Measurements from ENCODE around the gene FGF3.

Gene FGF3

GRCh38 chr11:69818603-69819441, at the start of gene FGF3:
TSS of gene FGF3 (minus strand) at chr11:69819416. CDS start at chr11:69818933, 483 bp downstream.
- DNase-seq = no peak

- DNase-seq = no peak
Observed at GRCh38 chr11:69868871-69869270, 49.7 kb upstream of the FGF3 start.

GRCh38 chr11:69868006-69868810, 49.0 kb upstream of the FGF3 start:
- DNase-seq = no peak

DNA sequence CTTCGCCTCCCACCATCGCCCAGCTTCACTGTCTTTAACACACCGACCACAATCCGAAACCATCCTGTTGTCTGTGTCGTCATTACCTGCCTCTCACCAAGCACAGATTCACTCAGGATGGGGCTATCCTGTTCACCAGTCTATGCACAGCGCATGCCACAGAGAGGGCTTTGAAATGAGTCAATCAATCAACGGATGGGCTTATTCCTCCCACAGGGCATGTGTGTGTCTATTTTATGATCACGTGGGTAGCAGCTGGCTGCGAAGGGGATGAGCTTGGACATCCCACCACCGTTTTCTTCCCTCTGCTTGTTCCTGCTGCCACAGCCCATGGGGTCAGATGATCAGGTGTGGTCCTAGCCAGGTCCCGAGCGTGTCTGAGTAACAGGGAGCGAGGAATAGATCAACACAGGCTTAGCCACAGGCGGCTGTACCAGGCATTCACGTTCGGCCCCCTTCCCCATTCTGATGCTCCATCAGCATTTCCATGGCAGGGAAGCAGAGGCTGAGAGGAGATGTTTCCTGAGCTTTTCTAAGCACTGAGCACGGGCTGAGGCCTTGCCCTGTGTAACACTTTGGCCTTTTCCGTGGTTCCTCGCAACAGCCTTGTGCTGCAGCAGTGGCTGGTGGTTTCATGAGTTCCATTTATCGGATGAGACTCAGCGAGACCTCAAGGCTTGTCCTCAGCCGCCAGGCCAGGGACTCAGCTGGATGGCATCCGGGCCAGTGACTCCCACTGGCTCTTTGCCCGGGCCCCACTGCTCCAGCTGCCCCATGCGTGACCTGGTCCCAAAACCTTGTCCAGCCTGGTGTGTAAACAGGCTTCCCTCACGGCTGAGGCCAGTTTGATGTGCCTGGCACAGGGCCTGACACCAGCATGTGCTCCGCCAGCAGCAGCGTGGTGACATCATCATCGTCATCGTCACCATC, 48.1 kb upstream of the FGF3 start:
- DNase-seq = no peak

DNA sequence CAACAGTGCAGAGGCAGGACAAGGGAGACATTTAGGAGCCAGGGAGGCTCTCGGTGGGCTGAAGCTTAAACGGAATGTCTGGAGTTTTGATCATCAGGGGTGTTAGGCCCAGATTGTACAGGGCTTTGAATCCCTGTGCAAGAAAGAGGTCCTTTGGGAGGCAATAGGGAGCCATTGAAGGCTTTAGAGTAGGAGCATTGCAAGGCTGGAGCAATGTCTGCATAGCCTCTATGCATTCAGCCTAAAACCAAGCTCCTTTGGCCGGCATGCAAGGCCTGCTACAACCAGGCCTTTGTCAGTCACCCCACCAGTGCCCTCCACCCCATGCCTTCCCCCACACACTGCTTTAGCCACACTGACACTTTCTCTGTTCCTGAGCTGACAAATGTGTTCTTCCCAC, 47.4 kb upstream of the FGF3 start:
- DNase-seq = no peak

- no peak for DNase-seq
Observed at GRCh38 chr11:69865707-69866106, 46.5 kb upstream of the FGF3 start.

DNA sequence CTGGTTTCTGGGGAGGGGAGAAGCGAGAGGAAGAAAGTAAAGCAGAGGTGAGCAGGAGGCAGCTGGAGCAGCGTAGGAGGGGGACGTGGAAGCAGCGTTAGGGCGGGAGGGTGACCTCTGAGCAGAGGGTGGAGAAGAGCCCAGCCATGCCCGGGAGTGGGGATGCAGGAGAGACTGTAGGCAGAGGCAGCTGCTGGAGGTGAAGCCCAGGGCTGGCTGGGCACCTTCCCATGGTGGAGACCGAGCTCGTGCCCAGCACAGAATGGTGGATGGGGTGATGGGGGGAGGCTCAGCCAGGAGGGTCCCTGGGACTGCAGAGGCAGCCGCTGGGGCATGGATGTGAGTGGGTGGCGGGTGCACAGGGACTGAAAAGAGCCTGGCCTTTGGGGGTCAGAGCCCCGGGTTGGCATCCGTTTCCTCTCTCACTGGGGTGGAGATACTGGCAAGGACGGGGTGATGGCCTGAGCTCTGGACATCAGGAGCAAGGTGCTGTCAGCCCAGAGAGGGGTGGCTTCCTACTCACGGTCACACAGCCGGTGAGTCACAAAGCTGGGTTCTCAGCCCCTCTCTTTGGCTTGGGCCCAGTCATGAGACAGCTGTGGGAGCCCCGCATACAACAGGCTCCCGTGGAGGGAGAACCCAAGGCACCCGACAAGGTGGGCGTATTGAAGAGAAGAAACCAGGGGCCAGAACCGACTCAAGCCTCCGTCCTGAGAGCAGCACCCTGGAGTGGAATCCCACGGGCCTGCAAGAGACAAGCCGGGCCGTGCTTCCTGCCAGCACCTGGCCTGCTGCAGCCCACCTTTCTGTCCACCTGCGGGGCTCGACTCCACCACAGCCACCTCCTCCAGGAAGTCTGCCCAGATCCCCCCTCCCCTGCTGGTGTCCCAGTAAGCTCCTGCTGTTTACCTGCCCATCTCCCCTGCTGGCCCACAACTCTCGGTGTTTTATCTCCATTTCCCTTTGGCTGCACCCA, 45.8 kb upstream of the FGF3 start:
- DNase-seq = no peak

GRCh38 chr11:69863544-69864200, 44.5 kb upstream of the FGF3 start:
- DNase-seq = no peak

- no peak for DNase-seq
Observed at GRCh38 chr11:69862797-69863543, 43.8 kb upstream of the FGF3 start.

- no peak for DNase-seq
Observed at GRCh38 chr11:69862331-69862771, 43.1 kb upstream of the FGF3 start.

DNA sequence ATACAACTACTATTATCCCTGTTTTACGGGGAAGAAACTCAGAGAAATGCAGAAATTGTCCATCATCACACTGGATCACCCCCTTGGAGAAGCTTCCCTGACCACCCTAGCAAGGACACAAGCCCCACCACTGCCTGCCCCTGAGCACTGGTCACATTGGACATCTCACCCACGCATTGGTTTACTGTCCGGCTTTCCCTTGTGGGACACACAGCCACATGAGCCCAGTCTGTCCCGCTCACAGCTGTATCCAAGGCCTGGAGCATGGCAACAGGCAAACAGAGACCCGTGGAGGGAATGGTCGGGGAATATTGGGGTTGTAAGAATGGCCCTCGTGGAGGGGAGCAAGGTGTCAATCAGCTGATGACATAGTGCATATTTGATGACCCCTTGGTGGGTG, 42.7 kb upstream of the FGF3 start:
- DNase-seq = no peak

- DNase-seq = no peak
Observed at GRCh38 chr11:69860796-69861445, 41.7 kb upstream of the FGF3 start.

DNA sequence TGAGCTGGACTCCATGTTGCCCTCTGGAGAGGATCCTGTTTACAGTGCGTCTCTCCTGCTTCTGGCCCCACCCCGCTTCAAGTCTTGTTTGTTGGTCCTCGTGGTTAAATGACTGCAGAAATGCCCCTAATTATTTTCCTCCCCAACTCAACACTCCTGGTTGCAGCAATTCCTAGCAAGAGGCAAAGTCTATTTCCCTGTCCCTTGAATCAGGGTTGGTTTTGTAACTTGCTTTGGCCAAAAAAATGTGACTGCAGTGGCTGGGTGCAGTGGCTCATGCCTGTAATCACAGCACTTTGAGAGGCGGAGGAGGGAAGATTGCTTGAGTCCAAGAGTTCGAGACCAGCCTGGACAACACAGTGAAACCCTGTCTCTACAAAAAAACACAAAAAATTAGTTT, 41.0 kb upstream of the FGF3 start:
- DNase-seq = no peak

- no peak for DNase-seq
Observed at GRCh38 chr11:69859275-69859934, 40.2 kb upstream of the FGF3 start.

GRCh38 chr11:69855421-69855820, 36.2 kb upstream of the FGF3 start:
- DNase-seq = no peak

DNA sequence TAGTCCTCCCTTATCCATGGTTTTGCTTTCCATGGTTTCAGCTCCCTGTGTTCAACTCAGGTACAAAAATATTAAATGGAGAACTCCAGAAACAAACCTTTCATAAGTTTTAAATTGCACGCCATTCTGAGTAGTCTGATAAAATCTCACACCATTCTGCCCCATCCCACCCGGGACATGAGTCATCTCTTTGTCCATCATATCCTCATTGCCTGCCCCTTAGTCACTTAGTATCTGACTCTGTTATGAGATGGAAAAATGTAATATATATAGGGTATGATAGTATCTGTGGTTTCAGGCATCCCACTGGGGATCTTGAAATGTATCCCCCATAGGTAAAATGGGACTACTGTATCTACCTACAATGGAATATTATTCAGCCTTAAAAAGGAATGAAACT, 35.5 kb upstream of the FGF3 start:
- DNase-seq = peak; percentile 76

DNA sequence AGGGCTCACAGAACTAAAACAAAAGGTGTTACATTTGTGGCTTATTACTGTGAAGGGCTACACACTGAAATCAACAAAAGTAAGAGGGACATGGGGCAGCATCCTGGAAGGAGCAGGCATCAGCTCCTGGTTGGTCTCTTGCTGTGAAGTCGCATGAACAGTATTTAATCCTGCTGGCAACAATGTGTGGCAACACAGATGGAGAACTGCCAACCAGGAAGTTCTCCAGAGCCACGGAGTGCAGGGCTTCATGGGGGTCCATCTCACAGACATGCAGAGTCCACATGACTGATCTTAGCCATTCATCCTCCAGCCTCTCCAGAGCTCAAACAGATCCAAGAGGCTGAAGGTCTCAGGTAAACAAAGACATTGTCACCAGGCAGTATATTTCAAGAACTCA, 32.8 kb upstream of the FGF3 start:
- no peak for DNase-seq

DNA sequence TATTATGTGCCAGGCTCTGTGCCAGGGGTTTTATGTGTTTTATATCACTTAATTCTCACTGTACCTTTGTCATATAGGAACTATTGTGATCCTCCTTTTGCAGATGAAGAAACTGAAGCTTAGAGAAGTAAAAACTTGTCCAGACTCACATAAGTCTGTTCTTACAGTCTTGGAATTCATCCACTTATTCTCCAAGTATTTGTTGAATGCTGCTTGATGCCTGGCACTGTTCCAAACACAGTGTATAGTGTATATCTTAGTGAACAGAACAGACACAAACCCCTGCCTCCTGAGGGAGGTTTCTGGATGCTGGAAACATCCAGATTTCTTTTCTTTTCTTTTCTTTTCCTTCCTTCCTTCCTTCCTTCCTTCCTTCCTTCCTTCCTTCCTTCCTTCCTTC, 29.0 kb upstream of the FGF3 start:
- DNase-seq = peak; percentile 17

DNA sequence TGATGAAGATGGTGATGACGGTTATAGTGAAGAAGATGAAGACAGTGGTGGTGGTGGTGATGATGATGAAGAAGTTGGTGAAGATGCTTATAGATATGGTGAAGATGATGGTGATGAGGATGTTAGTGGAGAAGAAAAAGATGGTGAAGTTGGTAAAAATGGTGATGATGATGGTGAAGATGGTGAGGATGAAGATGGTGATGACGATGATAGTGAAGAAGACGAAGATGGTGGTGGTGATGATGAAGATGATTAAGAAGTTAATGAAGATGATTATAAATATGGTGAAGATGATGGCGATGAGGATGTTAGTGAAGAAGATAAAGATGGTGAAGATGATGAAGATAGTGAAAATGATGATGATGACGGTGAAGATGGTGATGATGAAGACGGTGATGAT, 25.2 kb upstream of the FGF3 start:
- DNase-seq = no peak

Measured in NCI-H226 (cell line).